GM12878 (cell line): ENCODE measurements around the gene NUDT9. TPM values are rescaled to one million over a fixed set of nuclear protein-coding genes. Genes with fewer than 3 reads are reported as not detected.

Experiments
- ATAC-seq: fragments of 200-7000 bp; cut with Tn5 transposase; 3 replicates; pipeline ENCODE4 v1.9.1; 2020; ENCODE audit warnings: mild to moderate bottlenecking, moderate library complexity
- BruUV-seq: library from RNA; stranded (reverse); fragments of 400-500 nt; replicated peaks from 2 replicates; lab custom pipeline; 2021; lab: Mats Ljungman, UMichigan
- CTCF ChIA-PET: fragments of 300-600 bp; sonication (Branson Sonifier 250); formaldehyde crosslinking; extraction: SDS; loops from one replicate; lab custom pipeline; 2021; ENCODE audit warnings: inconsistent platforms; lab: Yijun Ruan, JAX
- POLR2A ChIA-PET: fragments of 350-600 bp; formaldehyde crosslinking; extraction: SDS; loops from one replicate; lab custom pipeline; 2021; ENCODE audit warnings: inconsistent platforms; lab: Charles Lee
- RAD21 ChIA-PET: fragments of 300-600 bp; sonication (Branson Sonifier 250); formaldehyde crosslinking; loops from one replicate; lab custom pipeline; 2023; ENCODE audit warnings: antibody characterized with exemption; ENCODE audit not compliant: unreplicated experiment; lab: Charles Lee
- SMC1A ChIA-PET: fragments of 300-600 bp; sonication (Branson Sonifier 250); formaldehyde crosslinking; loops from one replicate; lab custom pipeline; 2023; ENCODE audit not compliant: unreplicated experiment, uncharacterized antibody; lab: Charles Lee
- DNase-seq: peaks from one replicate; pipeline ENCODE4 v3.0.0-alpha.2; 2011; ENCODE audit warnings: low read depth, low spot score
- FAIRE-seq: peaks from 3 replicates; lab custom pipeline; 2011; peaks lifted over from hg19 to GRCh38; lab: Jason Lieb, UNC
- H2AFZ ChIP-seq: 2 replicates; pipeline ENCODE4 v1.6.0; 2011; ENCODE audit warnings: low read depth, low read length, control low read depth; ENCODE audit not compliant: control insufficient read depth
- H3K27ac ChIP-seq: 2 replicates; pipeline ENCODE4 v1.5.1; 2011; ENCODE audit warnings: control low read depth; ENCODE audit not compliant: control insufficient read depth, insufficient read depth
- H3K27me3 ChIP-seq, 2 experiments: replicated peaks in 1 of 2; 2 replicates each; pipeline versions ENCODE4 v1.6.0 to v1.6.1; 2011; ENCODE audit warnings: low read length in 1 of 2; ENCODE audit not compliant: control insufficient read depth in 2 of 2, insufficient read depth in 2 of 2
- H3K36me3 ChIP-seq, 2 experiments: 2 replicates each; pipeline ENCODE4 v1.5.1; 2011; ENCODE audit warnings: low read length in 1 of 2; ENCODE audit not compliant: control insufficient read depth in 2 of 2, insufficient read depth in 2 of 2
- H3K4me1 ChIP-seq: 2 replicates; pipeline ENCODE4 v1.6.1; 2011; ENCODE audit warnings: mild to moderate bottlenecking, low read length, moderate library complexity, mixed read lengths; ENCODE audit not compliant: control insufficient read depth, insufficient read depth
- H3K4me2 ChIP-seq: 2 replicates; pipeline ENCODE4 v1.6.0; 2011; ENCODE audit warnings: control low read depth; ENCODE audit not compliant: control insufficient read depth, insufficient read depth
- H3K4me3 ChIP-seq: fragments of 200-600 bp; sonication (generic); 2 replicates; pipeline ENCODE4 v1.5.1; 2016
- H3K79me2 ChIP-seq: 2 replicates; pipeline ENCODE4 v1.6.0; 2011; ENCODE audit warnings: low read length; ENCODE audit not compliant: control insufficient read depth, insufficient read depth
- H3K9ac ChIP-seq: 2 replicates; pipeline ENCODE4 v1.8.0; 2011; ENCODE audit warnings: low read length, control low read depth, mixed read lengths; ENCODE audit not compliant: control insufficient read depth, insufficient read depth
- H3K9me3 ChIP-seq: replicated peaks from 3 replicates; pipeline ENCODE4 v1.5.1; 2011; ENCODE audit warnings: mild to moderate bottlenecking, low read length; ENCODE audit not compliant: control insufficient read depth, insufficient read depth
- H4K20me1 ChIP-seq: 2 replicates; pipeline ENCODE4 v1.6.0; 2011; ENCODE audit not compliant: control insufficient read depth, insufficient read depth
- ELK1 ChIP-seq: IDR thresholded peaks from 2 replicates; pipeline ENCODE4 v1.6.1; 2012; ENCODE audit warnings: low read depth, low read length, improper control_type of control experiment
- IRF4 ChIP-seq: IDR thresholded peaks from 2 replicates; pipeline ENCODE4 v1.6.1; 2011; ENCODE audit warnings: low read depth, low read length
- KAT2A ChIP-seq: conservative IDR thresholded peaks from 2 replicates; pipeline ENCODE4 v1.6.1; 2011; ENCODE audit warnings: low read depth, low read length; ENCODE audit not compliant: control insufficient read depth
- KLF5 ChIP-seq: fragments of 450-650 bp; IDR thresholded peaks from 2 replicates; pipeline ENCODE4 v1.6.1; 2014; ENCODE audit warnings: mild to moderate bottlenecking; ENCODE audit not compliant: partially characterized antibody
- MTA2 ChIP-seq: fragments of 450-650 bp; IDR thresholded peaks from 2 replicates; pipeline ENCODE4 v1.6.1; 2016; ENCODE audit warnings: low read depth, mild to moderate bottlenecking, moderate library complexity
- MYC ChIP-seq: IDR thresholded peaks from 2 replicates; pipeline ENCODE4 v1.6.1; 2011; ENCODE audit warnings: mild to moderate bottlenecking, low read length, moderate library complexity, inconsistent platforms; ENCODE audit not compliant: insufficient read depth, insufficient replicate concordance, insufficient read length, severe bottlenecking
- NRF1 ChIP-seq: conservative IDR thresholded peaks from 2 replicates; pipeline ENCODE4 v1.6.1; 2011; ENCODE audit warnings: mild to moderate bottlenecking, low read depth, low read length, improper control_type of control experiment
- SPI1 ChIP-seq: IDR thresholded peaks from 2 replicates; pipeline ENCODE4 v1.6.1; 2011; ENCODE audit warnings: low read depth, mild to moderate bottlenecking, low read length, moderate library complexity, borderline replicate concordance; ENCODE audit not compliant: insufficient read depth
- YY1 ChIP-seq: IDR thresholded peaks from 2 replicates; pipeline ENCODE4 v1.6.1; 2011; ENCODE audit warnings: low read depth, mild to moderate bottlenecking, low read length
- ZNF24 ChIP-seq: fragments of 450-650 bp; IDR thresholded peaks from 2 replicates; pipeline ENCODE4 v1.6.1; 2017; ENCODE audit warnings: antibody characterized with exemption, mild to moderate bottlenecking
- ZNF622 ChIP-seq: fragments of 450-650 bp; IDR thresholded peaks from 2 replicates; pipeline ENCODE4 v1.6.1; 2017; ENCODE audit warnings: mild to moderate bottlenecking, inconsistent platforms
- ZNF687 ChIP-seq: fragments of 450-650 bp; IDR thresholded peaks from 2 replicates; pipeline ENCODE4 v1.6.1; 2017; ENCODE audit warnings: mild to moderate bottlenecking, moderate library complexity
- WGBS: methylation state at CpG from one replicate; pipeline ENCODE4 v1.1.6; 2016; ENCODE audit warnings: low lambda C conversion rate; ENCODE audit not compliant: insufficient replicate concordance, insufficient coverage; ENCODE audit errors: missing lambda C conversion rate; 5-methylcytosine and 5-hydroxymethylcytosine counted together
- in situ Hi-C: fragments of 300-500 bp; cut with MboI; formaldehyde crosslinking; loops from 9 replicates; pipeline ENCODE4 v1.14.3; 2018; ENCODE audit warnings: mixed read lengths
- intact Hi-C: fragments of 100-400 bp; cut with micrococcal nuclease; formaldehyde crosslinking; loops from one replicate; pipeline ENCODE4 v1.14.2; 2022; ENCODE audit not compliant: unreplicated experiment
- polyA plus RNA-seq, 11 experiments: library from polyadenylated mRNA; depleted of rRNA in 4 of 11; unstranded in 6 of 11; stranded (reverse) in 5 of 11; fragments of >200 nt; fragmentation: Nextera tagmentation in 4 of 11; fragmentation: Illumina TruSeq in 1 of 11; extraction: Ambion mirVana in 4 of 11; extraction: Trizol in 1 of 11; gene quantifications; 1 replicate in 1 of 11; 2 replicates in 10 of 11; pipeline versions ENCODE4 v1.2.1 to v1.2.3, GENCODE V29; 2011 to 2016; ENCODE audit warnings: inconsistent platforms in 2 of 11, missing spikeins in 2 of 11, low read depth in 1 of 11
- total RNA-seq, 4 experiments: library from RNA; depleted of rRNA in 3 of 4; stranded (reverse); fragments of >200 nt in 3 of 4; fragmentation: Illumina TruSeq in 1 of 4; extraction: Trizol in 1 of 4; gene quantifications; 2 replicates each; pipeline versions ENCODE4 v1.2.1 to v1.2.3, GENCODE V29; 2013 to 2021
- TF ChIP-seq, protein P1 (sequence below): IDR thresholded peaks from 2 replicates; pipeline ENCODE4 v1.6.1; 2011; ENCODE audit warnings: mild to moderate bottlenecking, low read depth, low read length, moderate library complexity; ENCODE audit not compliant: insufficient replicate concordance
- TF ChIP-seq, protein P2 (sequence below): IDR thresholded peaks from 2 replicates; pipeline ENCODE4 v1.6.1; 2011; ENCODE audit warnings: borderline replicate concordance, low read depth, mild to moderate bottlenecking, moderate library complexity, low read length; ENCODE audit not compliant: insufficient read depth, poor library complexity, severe bottlenecking

The NUDT9 gene
- total and polyA plus RNA-seq, 10 of the 15 experiments (the other 5 are each of a cell fraction or from before 2014, with no cell fraction given), result 8.4 to 28.3 (median 14.6) TPM

DNA sequence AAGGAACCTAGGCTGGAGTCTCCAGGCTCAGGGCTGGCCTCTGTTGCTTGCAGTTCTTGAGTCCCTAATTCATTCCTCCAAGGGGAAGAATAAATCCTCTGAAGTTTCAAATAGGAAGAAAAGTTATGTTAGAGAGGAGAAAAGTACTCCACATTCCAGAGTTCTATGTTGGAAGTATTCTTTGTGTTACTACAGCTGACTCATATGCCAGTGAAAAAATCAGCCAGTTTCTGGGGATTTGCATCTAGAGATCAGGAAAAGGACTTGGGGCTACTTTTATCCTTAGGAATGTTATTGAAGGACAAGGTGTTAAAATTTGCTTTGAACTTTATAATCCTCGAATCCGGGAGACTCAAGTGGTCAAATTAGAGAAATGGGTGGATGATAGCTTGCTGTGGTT lies 11.7 kb upstream of the NUDT9 start:
- in situ Hi-C loops, result no loop called here
- H3K4me2 ChIP-seq, result no peak overlapping the region
- no peaks in the 10 kb centered on the region for H3K36me3 ChIP-seq
- no peak overlapping the region for H3K4me3 ChIP-seq
- H2AFZ ChIP-seq, result no peak overlapping the region
- no peaks in the 10 kb centered on the region for H4K20me1 ChIP-seq
- no peak for TF ChIP-seq IRF4
- no peak for TF ChIP-seq ZNF622
- TF ChIP-seq MYC, result no peak
- no peak for TF ChIP-seq SPI1
- no peak for TF ChIP-seq ZNF687
- TF ChIP-seq, protein P1, sequence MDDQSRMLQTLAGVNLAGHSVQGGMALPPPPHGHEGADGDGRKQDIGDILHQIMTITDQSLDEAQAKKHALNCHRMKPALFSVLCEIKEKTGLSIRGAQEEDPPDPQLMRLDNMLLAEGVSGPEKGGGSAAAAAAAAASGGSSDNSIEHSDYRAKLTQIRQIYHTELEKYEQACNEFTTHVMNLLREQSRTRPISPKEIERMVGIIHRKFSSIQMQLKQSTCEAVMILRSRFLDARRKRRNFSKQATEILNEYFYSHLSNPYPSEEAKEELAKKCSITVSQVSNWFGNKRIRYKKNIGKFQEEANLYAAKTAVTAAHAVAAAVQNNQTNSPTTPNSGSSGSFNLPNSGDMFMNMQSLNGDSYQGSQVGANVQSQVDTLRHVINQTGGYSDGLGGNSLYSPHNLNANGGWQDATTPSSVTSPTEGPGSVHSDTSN, result no peak
- no peak for TF ChIP-seq YY1
- no peak for TF ChIP-seq ZNF24
- no peak for TF ChIP-seq NRF1
- no peak for TF ChIP-seq MTA2
- TF ChIP-seq ELK1, result no peak
- TF ChIP-seq KAT2A, result no peak
- TF ChIP-seq, protein P2, sequence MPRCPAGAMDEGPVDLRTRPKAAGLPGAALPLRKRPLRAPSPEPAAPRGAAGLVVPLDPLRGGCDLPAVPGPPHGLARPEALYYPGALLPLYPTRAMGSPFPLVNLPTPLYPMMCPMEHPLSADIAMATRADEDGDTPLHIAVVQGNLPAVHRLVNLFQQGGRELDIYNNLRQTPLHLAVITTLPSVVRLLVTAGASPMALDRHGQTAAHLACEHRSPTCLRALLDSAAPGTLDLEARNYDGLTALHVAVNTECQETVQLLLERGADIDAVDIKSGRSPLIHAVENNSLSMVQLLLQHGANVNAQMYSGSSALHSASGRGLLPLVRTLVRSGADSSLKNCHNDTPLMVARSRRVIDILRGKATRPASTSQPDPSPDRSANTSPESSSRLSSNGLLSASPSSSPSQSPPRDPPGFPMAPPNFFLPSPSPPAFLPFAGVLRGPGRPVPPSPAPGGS, result no peak
- TF ChIP-seq KLF5, result no peak
- no peak overlapping the region for H3K27ac ChIP-seq
- CTCF ChIA-PET, result interaction anchor here (0.6 to 1.5 kb wide), 3 partner anchors 19 to 218 kb away, joined by 3 to 5 read pairs (median 3); no protein-coding TSS in a partner anchor
- BruUV-seq, result no TSS peak
- RAD21 ChIA-PET, result no interaction called here
- no peaks in the 10 kb centered on the region for H3K27me3 ChIP-seq
- H3K9ac ChIP-seq, result no peak overlapping the region
- FAIRE-seq, result no peak
- ATAC-seq, result no peak
- no peaks in the 10 kb centered on the region for H3K79me2 ChIP-seq
- no peak for DNase-seq
- H3K4me1 ChIP-seq, result no peaks in the 10 kb centered on the region
- no peaks in the 10 kb centered on the region for H3K9me3 ChIP-seq
- 80% methylated on average over 2 of the region's 2 CpGs for WGBS
- SMC1A ChIA-PET, result interaction anchor here (1.3 to 1.4 kb wide), 2 partner anchors 20 to 35 kb away, joined by 3 to 4 read pairs; partner anchors contain the start of gene HSD17B11
- POLR2A ChIA-PET, result interaction anchor here (0.5 to 1.6 kb wide), 2 partner anchors 20 to 877 kb away, joined by 3 to 4 read pairs; partner anchors contain the start of gene HSD17B11
- intact Hi-C loops, result no loop called here
